ENCODE measurements around the gene MAU2.
A peak's percentile ranks its signal among the peaks of the same experiment; 100 is the strongest.

The MAU2 gene, protein sequence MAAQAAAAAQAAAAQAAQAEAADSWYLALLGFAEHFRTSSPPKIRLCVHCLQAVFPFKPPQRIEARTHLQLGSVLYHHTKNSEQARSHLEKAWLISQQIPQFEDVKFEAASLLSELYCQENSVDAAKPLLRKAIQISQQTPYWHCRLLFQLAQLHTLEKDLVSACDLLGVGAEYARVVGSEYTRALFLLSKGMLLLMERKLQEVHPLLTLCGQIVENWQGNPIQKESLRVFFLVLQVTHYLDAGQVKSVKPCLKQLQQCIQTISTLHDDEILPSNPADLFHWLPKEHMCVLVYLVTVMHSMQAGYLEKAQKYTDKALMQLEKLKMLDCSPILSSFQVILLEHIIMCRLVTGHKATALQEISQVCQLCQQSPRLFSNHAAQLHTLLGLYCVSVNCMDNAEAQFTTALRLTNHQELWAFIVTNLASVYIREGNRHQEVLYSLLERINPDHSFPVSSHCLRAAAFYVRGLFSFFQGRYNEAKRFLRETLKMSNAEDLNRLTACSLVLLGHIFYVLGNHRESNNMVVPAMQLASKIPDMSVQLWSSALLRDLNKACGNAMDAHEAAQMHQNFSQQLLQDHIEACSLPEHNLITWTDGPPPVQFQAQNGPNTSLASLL

DNA sequence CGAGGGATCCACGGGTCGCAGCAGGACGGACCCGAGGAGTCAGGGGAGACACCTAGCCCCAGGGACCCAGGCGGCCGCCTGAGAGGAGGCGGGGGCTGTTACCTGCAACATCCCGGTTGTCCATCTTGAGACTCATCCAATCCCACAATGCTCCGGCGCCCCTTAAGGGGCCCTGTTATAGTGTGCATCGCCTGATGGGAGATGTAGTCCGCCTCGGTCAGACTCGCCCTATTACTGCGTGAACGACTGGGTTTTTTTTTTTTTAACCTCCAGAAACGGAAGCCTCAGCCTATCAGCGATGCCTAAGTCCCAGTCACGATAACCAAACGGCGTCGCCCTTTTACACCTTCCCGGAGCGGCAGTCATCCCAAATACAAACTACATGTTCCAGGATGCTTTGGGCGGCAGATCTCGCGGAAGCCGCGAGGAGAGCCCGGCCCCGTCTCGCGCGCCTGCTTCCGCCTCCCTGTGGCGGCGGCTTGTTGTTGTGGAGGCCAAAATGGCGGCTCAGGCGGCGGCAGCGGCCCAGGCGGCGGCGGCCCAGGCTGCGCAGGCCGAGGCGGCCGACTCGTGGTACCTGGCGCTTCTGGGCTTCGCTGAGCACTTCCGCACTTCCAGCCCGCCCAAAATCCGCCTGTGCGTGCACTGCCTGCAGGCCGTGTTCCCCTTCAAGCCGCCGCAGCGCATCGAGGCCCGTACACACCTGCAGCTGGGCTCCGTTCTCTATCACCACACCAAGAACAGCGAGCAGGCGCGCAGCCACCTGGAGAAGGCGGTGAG is at the start of gene MAU2, which contains the start of gene SUGP1:
Gene MAU2 (plus strand): TSS at position 469 of the 780 bp plus-strand sequence. CDS start 31 bp downstream, at position 500.
Gene SUGP1 (minus strand): TSS at position 149 of the 780 bp plus-strand sequence. CDS start 13 bp downstream, at position 136.
- peak; percentile 77 for DNase-seq (ENCODE audit: low read depth)

DNA sequence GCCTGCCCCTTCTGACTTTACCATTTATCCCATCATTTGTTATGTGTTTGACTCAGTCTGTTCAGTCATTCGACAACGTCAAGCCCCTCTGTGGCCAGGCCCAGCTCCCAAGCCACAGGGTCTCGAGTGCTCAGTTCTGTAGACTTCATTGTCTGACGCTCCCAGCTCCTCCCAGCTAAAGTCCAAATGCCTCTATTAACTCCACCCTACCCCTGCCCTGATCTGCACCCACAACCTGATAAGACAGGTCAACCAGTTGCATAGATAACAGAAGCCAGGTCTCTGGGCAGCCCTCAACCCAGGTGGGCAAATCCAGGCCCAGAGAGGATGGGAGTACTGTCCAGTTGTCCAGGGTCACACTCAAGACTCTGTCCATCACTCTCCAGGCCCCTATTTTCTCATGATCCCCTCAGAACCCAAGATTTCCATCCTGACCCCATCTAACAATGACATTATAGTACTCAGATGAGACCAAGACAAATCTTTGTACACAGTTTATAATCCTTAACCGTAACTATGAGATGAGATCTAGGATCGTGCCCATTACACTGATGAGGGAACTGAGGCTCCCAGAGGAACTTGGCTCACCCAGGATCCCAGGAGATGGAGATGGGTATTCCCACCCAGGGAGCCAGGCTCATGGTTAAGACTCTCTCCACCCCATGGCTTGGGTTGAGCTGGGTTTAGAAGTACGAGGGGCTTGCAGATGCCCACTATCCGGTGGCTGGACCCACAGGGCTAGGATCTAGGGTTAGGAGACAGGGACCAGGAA is 48.6 kb upstream of the MAU2 start:
- no peak for DNase-seq (ENCODE audit: low read depth)

DNA sequence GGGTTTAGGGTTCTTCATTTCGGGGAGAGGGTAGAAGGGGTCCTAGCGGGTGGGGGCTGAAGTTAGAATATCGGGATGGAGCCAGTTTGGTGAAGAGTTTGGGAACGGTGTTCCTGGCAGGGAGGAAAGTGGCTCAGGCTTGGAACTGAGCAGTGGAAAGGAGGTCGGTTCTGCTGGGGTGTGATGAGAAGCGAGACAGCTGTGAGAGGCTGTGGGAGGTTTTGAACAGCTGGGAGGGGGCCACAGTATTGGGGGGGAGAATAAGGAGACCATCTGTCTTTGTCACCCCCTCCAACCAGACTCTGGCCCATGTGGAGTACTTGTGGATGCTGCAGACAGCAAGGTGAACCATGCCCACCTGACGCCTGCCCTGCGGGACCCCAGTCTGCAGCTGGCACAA is 46.5 kb upstream of the MAU2 start:
- DNase-seq (ENCODE audit: low read depth) = no peak

DNA sequence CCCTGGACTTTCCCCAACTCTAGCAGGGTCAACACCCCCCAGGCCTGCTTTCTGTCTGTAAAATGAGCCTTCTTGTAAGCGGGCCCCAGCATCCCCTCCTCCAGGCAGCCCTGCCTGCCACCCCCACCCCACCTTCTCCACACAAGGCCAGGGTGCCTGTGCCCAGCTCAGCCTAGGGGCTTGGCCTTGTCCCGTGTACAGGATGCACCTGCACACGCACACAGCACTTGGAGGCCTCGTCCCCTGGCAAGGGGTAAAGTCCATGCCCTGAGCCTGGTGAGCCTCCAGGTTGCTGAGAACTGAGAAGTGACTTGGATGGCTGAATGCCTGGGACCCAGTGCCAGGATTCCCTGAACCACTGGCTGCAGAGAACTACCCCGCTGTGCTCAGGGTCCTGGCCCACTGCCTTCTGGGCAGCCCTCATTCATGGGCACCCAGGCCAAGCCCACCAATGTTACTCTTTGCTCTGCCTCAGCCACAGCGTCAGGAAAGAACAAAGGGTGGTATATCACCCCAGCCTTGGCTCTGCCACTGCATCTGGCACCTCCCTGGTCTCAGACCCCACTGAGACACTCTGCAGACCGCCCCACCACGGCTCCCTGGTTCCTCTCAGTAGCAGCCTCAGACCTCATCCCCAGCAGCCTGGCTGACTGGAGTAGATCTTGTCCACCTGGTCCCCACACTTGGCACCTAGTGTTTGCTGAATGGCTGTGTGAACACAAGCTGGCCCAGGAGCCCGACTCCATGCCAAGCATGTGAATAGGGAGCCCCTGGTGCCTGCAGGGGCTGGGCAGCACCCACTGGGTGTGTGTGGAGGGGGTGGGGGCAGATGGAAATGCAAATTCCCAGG is 45.7 kb upstream of the MAU2 start:
- DNase-seq (ENCODE audit: low read depth) = no peak

DNA sequence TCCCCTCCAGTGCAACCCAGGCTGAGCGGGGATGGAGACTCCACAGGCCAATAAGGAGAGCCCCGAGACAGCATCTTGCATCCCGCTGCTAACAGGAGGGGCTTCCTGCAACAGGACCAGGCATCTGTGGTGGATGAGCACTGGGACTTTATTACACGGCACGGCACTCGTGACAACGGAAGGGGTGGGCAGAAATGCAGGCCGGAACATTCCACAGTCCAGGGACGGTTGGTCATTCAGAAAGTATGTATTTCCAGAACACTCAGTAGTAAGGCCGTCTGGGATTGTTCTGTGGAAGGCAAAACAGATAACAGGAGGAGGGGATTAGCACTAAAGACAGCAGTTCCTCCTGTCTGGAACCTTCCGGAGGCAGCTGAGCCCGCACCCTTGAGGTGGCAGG is 44.2 kb upstream of the MAU2 start:
- DNase-seq (ENCODE audit: low read depth) = no peak

DNA sequence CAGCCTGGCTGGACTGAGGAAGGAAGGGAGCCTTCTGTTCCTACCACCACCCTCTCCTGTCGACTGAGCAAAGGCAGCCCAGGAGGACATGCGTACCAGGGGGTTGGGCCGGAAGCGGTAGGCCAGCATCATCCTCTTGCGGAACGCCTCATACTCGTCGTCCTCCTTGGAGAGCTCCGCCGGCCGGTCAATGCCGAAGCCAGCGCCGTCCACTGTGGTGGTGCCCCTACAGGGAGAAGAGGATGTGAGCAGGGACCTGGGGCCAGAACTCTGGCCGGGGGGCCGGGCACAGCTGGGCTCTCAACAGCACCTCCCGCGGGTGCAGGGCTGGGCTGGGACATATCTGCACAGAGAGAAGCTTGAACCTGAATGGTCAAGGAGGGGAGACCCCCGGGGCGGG is 43.8 kb upstream of the MAU2 start:
- DNase-seq (ENCODE audit: low read depth) = no peak

DNA sequence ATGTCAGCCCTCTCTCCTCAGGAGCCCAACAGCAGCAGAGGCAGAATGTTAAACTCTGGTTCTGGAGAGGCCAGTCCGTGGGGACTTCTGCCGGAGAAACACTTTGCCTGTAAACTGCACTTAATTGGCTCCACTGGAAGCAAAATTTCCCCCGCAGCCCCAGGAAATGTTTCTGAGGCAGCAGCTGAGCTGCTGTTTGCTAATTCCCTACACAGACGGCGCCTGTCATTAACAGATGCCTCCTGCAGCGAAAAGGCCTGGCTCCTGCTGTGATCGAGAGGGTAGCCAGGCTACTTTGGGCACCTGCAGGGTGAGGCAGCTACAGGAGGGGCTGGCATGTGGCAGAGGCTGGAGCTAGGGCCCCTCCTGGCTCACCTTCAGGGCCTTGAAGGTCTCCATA is 42.3 kb upstream of the MAU2 start:
- no peak for DNase-seq (ENCODE audit: low read depth)

DNA sequence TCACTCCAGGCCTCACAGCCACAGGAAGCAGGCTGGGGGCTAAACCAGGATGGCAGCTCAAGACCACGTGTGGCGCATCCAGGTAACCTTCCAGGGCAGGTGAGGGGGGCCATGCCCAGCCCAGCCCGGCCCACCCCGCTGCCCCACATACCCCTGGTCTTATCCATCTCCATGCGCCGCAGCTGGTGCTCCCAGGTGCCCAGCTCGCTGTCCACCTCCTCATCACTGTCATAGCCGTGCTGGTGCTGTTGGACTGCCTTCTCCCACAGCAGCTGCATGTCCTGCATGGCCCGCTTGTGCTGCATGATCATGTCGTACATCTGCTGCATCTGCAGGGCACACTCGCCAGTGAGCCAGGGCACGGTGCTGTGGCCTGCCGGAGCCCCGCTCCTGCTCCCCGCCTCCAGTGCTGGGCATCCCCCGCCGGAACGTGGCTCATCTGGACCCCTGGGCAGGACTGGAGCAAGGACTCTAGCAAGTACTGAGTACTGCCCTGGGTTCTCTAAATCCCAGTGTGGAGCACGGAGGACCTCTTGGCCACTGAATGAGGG is 41.5 kb upstream of the MAU2 start:
- DNase-seq (ENCODE audit: low read depth) = no peak

DNA sequence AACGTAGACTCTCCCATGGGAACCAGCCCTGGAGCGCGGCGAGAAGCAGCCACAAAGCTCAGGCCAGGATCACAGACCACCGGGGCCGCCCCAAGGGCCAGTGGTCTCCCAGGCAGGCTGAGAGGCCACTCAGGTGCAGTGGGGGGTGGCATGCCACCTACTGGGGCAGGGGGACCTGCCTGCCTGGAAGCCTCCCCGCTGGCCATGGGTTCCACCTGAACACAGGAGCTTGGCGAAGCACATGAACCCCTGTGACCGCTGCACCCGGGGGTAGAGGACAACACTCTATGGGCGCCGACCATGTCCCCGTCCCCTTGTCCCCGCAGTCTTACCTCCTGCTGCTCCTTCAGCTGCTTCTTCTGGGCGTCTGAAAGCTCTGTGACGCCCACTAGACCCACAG is 40.8 kb upstream of the MAU2 start:
- DNase-seq (ENCODE audit: low read depth) = no peak

DNA sequence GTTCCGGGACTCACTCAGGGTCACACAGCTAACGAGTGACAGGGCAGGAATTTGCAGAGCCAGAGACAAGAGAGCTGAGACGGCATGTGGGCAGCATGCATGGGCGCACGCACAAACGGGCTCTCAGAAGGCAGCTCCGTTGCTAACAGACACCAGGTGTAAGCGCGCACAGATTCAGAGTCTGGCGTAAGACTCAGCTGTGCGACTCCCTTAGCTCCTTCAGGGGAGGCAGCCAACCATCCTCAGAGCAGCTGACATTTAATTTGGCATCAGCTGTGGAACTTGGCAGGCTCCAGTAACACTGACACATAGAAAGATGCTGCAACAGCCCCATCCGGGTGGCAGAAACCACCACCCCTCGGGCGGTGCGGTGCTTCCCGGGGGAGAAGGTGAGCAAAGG is 40.1 kb upstream of the MAU2 start:
- no peak for DNase-seq (ENCODE audit: low read depth)

DNA sequence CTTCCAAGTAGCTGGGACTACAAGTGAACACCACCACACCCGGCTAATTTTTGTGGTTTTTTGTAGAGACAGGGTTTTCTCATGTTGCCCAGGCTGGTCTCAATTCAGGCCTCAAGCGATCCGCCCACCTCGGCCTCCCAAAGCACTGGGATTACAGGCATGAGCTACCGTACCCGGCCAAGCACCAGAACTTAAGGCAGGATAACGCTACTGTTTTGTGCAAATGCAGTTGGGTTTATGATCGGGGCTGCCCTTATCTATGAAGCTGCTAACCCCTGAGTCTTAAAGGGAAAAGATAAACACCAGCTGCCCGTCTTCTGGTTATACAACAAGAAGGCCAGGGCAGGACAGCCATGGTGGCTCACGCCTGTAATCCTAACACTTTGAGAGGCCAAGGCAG is 34.9 kb upstream of the MAU2 start:
- DNase-seq (ENCODE audit: low read depth) = no peak

DNA sequence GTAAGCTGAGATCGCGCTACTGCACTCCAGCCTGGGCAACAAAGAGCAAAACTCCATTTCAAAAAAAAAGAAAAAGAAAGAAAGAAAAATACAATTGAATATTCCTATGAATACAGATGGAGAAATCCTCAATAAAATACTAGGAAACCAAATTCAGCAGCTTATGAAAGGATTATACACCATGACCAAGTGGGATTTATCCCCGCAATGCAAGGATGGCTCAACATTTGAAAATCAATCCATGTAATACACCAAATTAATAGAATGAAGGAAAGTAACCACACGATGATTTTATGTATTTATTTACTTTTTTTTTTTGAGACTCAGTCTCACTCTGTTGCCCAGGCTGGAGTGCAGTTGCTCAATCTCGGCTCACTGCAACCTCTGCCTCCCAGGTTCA is 28.0 kb upstream of the MAU2 start:
- DNase-seq (ENCODE audit: low read depth) = no peak

DNA sequence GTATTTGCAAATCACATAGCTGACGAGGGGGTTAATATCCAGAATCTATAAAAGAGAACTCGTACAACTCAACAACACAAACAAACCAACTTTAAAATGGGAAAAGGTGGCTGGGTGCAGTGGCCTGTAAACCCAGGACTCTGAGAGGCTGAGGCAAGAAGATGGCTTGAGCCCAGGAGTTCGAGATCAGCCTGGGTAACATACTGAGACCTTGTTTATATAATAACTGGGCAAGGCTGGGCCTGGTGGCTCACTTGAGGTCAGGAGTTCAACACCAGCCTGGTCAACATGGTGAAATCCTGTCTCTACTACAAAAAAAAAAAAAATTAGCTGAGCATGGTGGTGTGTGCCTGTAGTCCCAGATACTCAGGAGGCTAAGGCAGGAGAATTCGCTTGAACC is 25.7 kb upstream of the MAU2 start:
- DNase-seq (ENCODE audit: low read depth) = no peak

DNA sequence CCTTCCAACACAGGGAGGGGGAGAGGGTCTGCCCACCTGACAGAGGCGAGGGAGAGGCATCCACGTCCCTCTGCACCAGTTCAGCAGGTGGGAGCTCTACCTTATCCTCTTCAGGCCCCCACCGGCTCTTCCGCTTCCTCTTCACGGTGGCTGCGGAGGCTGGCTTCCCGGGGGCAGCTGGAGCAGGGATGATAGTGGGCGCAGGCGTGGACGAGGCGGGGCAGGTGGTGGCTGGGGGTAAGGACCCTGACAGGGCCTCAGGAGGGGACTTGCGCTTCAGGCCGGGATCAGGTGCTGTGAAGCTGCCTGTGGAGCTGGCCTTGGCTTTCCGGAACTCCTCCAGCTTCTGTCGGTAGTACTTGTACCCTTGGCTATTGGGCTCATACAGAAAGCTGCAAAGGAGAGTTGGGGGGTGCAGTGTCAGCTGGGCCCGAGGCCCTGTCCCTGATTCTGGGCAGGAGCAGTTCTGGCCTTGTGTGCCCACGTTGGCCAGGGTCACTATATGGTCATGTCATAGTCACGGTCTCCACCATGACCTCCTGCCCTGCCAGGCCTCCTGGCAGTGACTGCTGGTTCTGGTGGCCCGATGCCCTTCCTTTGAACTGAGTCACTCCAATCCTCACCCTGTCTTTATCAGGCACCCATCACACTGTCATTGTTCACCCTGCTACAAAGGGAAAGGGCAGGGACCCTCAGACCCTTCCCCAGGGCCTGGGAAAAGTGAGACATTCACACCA is 23.5 kb upstream of the MAU2 start:
- no peak for DNase-seq (ENCODE audit: low read depth)

DNA sequence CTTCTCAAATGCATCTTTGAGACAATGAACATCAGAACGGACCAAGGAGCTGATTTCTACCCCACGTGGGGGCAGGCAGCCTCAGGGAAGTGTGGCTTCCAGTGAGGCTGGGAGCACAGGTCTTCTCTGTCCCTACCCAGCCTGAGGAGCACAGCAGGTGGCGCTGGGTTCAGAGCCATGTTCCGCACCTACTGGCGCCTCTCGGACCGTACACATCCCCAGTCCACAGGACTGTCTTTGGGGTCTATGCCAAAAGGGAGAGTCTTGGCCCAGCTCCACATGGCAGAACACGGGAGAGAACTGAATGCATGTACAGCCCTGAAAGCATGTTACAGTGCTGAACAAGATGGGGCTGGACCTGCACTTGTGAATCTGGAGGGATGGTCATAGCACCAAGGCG is 22.9 kb upstream of the MAU2 start:
- no peak for DNase-seq (ENCODE audit: low read depth)

DNA sequence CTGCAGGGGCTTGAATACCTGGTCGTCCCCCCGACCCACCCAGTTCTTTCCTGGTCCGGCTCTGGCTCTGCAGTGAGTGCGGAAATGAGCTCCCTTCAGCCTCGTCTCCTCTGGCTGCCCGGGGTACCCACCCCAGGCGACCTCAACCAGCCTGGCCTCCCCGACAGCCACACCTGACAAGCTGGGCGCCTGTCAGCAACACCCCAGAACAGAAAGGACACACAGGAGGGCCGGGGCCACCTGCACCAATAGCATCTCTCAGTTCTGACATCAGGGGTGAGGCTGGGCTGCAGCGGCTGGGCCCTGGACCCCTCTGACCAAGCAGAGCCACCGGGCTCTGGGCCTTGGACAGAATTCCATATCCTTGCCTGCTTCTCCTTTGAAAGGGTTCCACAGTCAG is 20.0 kb upstream of the MAU2 start:
- DNase-seq (ENCODE audit: low read depth) = no peak

DNA sequence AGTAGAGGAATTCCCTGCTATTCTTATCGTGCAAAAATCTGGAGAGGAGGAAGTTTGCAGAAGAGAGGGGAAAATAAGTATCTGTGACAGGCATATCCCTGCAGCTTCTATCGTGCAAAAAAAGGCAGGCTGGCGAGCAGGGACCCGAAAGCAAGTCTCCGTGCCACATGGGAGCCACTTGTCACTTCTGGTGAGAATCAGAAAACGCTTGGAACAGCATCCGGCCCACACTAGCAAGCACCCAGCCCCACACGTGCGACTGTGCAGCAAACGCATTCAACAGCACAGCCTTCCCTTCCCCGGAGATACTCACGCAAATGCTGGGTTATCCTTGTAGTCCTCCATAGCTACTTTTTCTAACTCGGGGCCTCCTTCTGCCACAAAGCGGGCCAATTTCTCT is 17.2 kb upstream of the MAU2 start:
- DNase-seq (ENCODE audit: low read depth) = no peak

DNA sequence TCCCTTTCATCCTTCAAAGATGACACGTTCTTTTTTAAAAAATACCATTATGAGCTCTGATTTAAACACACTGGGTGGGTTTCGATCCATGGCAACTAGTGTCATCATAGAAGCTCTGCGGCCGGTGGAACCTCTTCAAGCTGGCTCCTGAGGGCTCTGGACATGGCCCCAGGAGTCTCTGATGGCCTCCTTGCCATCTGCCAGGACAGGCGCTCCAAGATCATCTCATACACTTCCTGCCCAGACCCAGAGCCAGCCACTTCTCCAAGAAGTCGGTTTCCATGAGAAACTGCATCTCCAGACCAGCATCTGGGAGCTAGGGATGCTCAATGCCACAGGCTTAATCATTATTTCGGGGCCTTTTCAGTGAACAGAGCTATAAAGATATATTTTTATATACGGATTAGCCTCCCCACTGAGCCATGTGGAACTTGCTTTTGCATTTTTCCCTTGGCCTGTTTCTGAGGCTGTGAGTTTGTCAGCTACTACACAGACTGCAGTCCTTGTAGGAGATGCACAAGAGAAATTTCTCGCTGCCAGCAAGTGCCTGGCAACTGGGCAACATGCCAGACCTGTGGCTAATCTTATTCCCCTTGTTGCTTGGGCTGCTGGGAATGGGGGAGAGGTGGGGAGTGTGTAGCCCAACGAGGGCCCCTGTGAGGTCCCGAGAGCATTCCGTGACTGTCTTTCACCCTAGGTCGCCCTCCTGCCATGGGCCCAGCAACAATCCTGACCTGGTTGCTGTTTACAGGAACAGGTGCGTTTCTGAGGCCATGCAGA is 16.3 kb upstream of the MAU2 start:
- DNase-seq (ENCODE audit: low read depth) = no peak

DNA sequence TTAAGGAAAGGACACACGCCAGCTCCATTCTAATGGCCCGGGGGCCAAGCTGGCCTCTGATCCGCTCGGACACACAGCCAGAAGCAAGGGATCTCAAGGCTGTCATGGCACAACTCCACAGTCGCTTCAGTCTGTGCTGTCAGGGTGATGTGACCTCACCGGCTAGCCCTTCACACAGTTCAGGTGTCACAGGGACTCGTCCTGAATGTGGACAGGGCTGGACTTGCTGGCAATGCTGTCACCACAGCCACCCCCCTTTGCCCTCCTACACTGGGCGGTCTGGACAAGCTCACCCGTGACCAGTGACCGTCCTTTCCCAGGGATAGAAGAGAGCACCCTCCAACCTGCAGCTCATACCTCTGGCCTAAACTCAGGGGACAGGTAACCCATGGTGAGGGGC is 15.6 kb upstream of the MAU2 start:
- DNase-seq (ENCODE audit: low read depth) = no peak

Measured in HS-27A (cell line).